ENCODE results near the gene CDK17.
"Not testable (repeated sequence)": the region's sequence is repeated elsewhere in the genome, so short reads cannot be mapped to it uniquely, and the experiment has no call there.

Gene CDK17

GRCh38 chr12:96399919-96400630, at the start of gene CDK17:
Gene CDK17 (minus strand): TSS chr12:96400439. CDS start chr12:96334836, 65,603 bp downstream.
- FAIRE-seq, result no peak

- no peak for FAIRE-seq
Measured at GRCh38 chr12:96448300-96448699, 48.1 kb upstream of the CDK17 start.

- FAIRE-seq, result no peak
Measured at GRCh38 chr12:96447256-96447655, 47.0 kb upstream of the CDK17 start.

GRCh38 chr12:96445691-96446583, 45.7 kb upstream of the CDK17 start:
- FAIRE-seq, result no peak

GRCh38 chr12:96444399-96444798, 44.2 kb upstream of the CDK17 start:
- no peak for FAIRE-seq

- no peak for FAIRE-seq
Measured at GRCh38 chr12:96442906-96443305, 42.7 kb upstream of the CDK17 start.

- no peak for FAIRE-seq
Measured at GRCh38 chr12:96441816-96442215, 41.6 kb upstream of the CDK17 start.

GRCh38 chr12:96438330-96438729, 38.1 kb upstream of the CDK17 start:
- FAIRE-seq, result no peak

GRCh38 chr12:96437171-96437445, 36.9 kb upstream of the CDK17 start:
- FAIRE-seq, result no peak

- no peak for FAIRE-seq
Measured at GRCh38 chr12:96436366-96437170, 36.3 kb upstream of the CDK17 start.

GRCh38 chr12:96434107-96434506, 33.9 kb upstream of the CDK17 start:
- no peak for FAIRE-seq

- not testable (repeated sequence) for FAIRE-seq
Measured at GRCh38 chr12:96432496-96433321, 32.5 kb upstream of the CDK17 start.

- no peak for FAIRE-seq
Measured at GRCh38 chr12:96431067-96431466, 30.8 kb upstream of the CDK17 start.

GRCh38 chr12:96427269-96427729, 27.1 kb upstream of the CDK17 start:
- no peak for FAIRE-seq

GRCh38 chr12:96425951-96426350, 25.7 kb upstream of the CDK17 start:
- no peak for FAIRE-seq

GRCh38 chr12:96425321-96425720, 25.1 kb upstream of the CDK17 start:
- no peak for FAIRE-seq

GRCh38 chr12:96424601-96425000, 24.4 kb upstream of the CDK17 start:
- FAIRE-seq, result no peak

- FAIRE-seq, result no peak
Measured at GRCh38 chr12:96422192-96422591, 22.0 kb upstream of the CDK17 start.

GRCh38 chr12:96421014-96421413, 20.8 kb upstream of the CDK17 start:
- FAIRE-seq, result no peak

- no peak for FAIRE-seq
Measured at GRCh38 chr12:96420277-96420835, 20.1 kb upstream of the CDK17 start.

GRCh38 chr12:96419576-96420276, 19.5 kb upstream of the CDK17 start:
- FAIRE-seq, result no peak

All from colon (tissue), 2 donors.